A673 (cell line): ENCODE measurements around the gene FIBIN.

Experiments used
- EZH2 ChIP-seq: fragments of 200-600 bp; sonication (generic); IDR thresholded peaks from 2 replicates; pipeline ENCODE4 v1.6.1; 2017; ENCODE audit warnings: borderline replicate concordance, low read depth, mild to moderate bottlenecking, mixed read lengths, antibody characterized with exemption, low read length; ENCODE audit not compliant: poor library complexity, severe bottlenecking
- TF ChIP-seq, protein P1 (sequence below): fragments of 300-800, 200-600 bp; sonication (generic); conservative IDR thresholded peaks from 2 replicates; pipeline ENCODE4 v1.5.1; 2017; ENCODE audit warnings: low read depth, mild to moderate bottlenecking, antibody characterized with exemption, low read length, moderate library complexity, mixed read lengths

DNA sequence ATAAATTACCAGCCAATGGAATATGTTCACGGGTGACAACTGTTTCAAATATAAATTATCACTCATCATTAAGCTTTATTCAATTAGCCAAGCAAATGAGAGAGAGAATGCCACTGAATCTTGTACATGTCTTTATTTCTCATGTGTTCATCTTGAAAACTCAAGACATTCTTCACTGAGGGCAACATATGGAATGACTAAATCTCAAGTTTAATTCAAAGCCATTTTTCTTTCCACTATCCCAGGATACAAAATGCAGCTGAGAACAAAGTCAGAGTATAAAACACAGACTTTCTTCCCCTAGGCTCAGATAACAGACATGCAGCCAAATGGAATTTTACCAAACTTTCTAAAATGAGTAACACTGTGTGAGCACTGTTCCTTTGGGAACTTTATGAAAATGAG, 34.7 kb downstream of the FIBIN start:
- TF ChIP-seq, protein P1, sequence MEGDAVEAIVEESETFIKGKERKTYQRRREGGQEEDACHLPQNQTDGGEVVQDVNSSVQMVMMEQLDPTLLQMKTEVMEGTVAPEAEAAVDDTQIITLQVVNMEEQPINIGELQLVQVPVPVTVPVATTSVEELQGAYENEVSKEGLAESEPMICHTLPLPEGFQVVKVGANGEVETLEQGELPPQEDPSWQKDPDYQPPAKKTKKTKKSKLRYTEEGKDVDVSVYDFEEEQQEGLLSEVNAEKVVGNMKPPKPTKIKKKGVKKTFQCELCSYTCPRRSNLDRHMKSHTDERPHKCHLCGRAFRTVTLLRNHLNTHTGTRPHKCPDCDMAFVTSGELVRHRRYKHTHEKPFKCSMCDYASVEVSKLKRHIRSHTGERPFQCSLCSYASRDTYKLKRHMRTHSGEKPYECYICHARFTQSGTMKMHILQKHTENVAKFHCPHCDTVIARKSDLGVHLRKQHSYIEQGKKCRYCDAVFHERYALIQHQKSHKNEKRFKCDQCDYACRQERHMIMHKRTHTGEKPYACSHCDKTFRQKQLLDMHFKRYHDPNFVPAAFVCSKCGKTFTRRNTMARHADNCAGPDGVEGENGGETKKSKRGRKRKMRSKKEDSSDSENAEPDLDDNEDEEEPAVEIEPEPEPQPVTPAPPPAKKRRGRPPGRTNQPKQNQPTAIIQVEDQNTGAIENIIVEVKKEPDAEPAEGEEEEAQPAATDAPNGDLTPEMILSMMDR, result no peak
- TF ChIP-seq EZH2, result no peak
